Measurements from ENCODE around the gene KCNQ2.

KCNQ2 gene

GRCh38 chr20:63402181-63402859 lies 70.1 kb downstream of the KCNQ2 start:
- no peaks in the 10 kb centered on the region for H3K9me2 ChIP-seq (replicated peaks; ENCODE audit: insufficient read depth, low read length)
- no peak for TF ChIP-seq EZH2phosphoT487 (conservative IDR thresholded peaks at IDR 0.05; ENCODE audit: low read length)
- no peak for TF ChIP-seq CTCF (IDR thresholded peaks at IDR 0.05; ENCODE audit: insufficient read depth, low read length, poor library complexity, severe bottlenecking)
- H3K27ac ChIP-seq (ENCODE audit: low read depth, low read length) = no peak overlapping the region
- no peak overlapping the region for H3K4me3 ChIP-seq (ENCODE audit: insufficient read depth, low read length, poor library complexity, severe bottlenecking)
- H3K4me2 ChIP-seq (ENCODE audit: low read depth, low read length, poor library complexity, severe bottlenecking) = no peak overlapping the region
- no peak overlapping the region for H3K9ac ChIP-seq (ENCODE audit: low read length)
- H3K9me3 ChIP-seq (ENCODE audit: insufficient read depth, low read length) = no peaks in the 10 kb centered on the region
- H3F3A ChIP-seq (ENCODE audit: insufficient read depth) = no peaks in the 10 kb centered on the region
- no peaks in the 10 kb centered on the region for H3K79me2 ChIP-seq (ENCODE audit: insufficient read depth, low read length)
- H3K27me3 ChIP-seq (ENCODE audit: low read length) = no peaks in the 10 kb centered on the region
- no peak overlapping the region for H2AFZ ChIP-seq (ENCODE audit: low read depth, low read length, severe bottlenecking)
- no peaks in the 10 kb centered on the region for H3K36me3 ChIP-seq (ENCODE audit: low read length)
- H4K20me1 ChIP-seq (ENCODE audit: low read depth, low read length) = no peaks in the 10 kb centered on the region

GRCh38 chr20:63401384-63402110 lies 70.9 kb downstream of the KCNQ2 start:
- Histone ChIP-seq H2AFZ (ENCODE audit: low read depth, low read length, severe bottlenecking) (no peak overlapping the region), H3K9me2 (replicated peaks; ENCODE audit: insufficient read depth, low read length) (no peaks in the 10 kb centered on the region), H3K36me3 (ENCODE audit: low read length) (no peaks in the 10 kb centered on the region), H3K27me3 (ENCODE audit: low read length) (no peaks in the 10 kb centered on the region), H3K4me3 (ENCODE audit: insufficient read depth, low read length, poor library complexity, severe bottlenecking) (no peak overlapping the region), H3K27ac (ENCODE audit: low read depth, low read length) (no peak overlapping the region), H3K4me2 (ENCODE audit: low read depth, low read length, poor library complexity, severe bottlenecking) (no peak overlapping the region), H3K9ac (ENCODE audit: low read length) (no peak overlapping the region), H4K20me1 (ENCODE audit: low read depth, low read length) (no peaks in the 10 kb centered on the region), H3K79me2 (ENCODE audit: insufficient read depth, low read length) (no peaks in the 10 kb centered on the region), H3F3A (ENCODE audit: insufficient read depth) (no peaks in the 10 kb centered on the region), H3K9me3 (ENCODE audit: insufficient read depth, low read length) (no peaks in the 10 kb centered on the region)
- TF ChIP-seq CTCF (IDR thresholded peaks at IDR 0.05; ENCODE audit: insufficient read depth, low read length, poor library complexity, severe bottlenecking) = no peak
- no peak for TF ChIP-seq EZH2phosphoT487 (conservative IDR thresholded peaks at IDR 0.05; ENCODE audit: low read length)

DNA sequence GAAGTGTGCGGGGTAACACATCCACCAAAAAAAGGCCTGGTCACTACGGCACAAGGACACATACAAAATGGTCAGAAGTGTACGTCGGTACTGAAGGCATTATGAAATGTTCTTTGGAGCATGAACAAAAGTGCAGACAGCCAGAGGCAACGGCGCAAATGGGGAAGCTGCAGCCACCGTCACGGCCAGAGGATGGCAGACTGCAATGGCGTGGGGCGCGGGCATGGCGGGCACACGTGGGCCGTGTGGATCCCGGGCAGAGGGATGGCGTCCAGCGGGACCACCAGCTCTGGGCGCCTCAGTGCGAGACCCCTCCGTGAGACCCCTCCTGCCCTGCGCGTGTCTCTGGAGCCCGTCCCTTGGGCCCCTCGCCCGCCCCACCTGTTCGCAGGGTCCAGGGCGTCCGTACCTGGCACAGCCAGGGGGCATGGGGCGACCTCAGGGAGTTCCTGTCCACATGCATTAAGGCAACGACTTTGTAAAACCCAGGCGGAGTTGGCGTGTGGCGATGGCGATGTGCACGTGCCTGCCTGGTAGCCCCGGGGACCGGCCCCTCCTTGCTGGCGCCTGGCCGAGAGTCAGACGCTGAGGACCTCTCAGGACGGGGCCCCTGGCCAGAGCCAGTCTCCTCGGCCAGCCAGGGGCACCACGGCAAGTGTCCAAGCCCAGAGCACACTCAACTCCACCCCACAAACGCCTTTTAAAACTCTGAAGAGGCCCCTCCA lies 71.8 kb downstream of the KCNQ2 start:
- no peak overlapping the region for H3K27ac ChIP-seq (ENCODE audit: low read depth, low read length)
- no peak overlapping the region for H3K4me2 ChIP-seq (ENCODE audit: low read depth, low read length, poor library complexity, severe bottlenecking)
- H3K79me2 ChIP-seq (ENCODE audit: insufficient read depth, low read length) = no peaks in the 10 kb centered on the region
- H4K20me1 ChIP-seq (ENCODE audit: low read depth, low read length) = no peaks in the 10 kb centered on the region
- H3K4me3 ChIP-seq (ENCODE audit: insufficient read depth, low read length, poor library complexity, severe bottlenecking) = no peak overlapping the region
- no peaks in the 10 kb centered on the region for H3K9me3 ChIP-seq (ENCODE audit: insufficient read depth, low read length)
- H3K27me3 ChIP-seq (ENCODE audit: low read length) = no peaks in the 10 kb centered on the region
- H3K9me2 ChIP-seq (replicated peaks; ENCODE audit: insufficient read depth, low read length) = no peaks in the 10 kb centered on the region
- no peaks in the 10 kb centered on the region for H3K36me3 ChIP-seq (ENCODE audit: low read length)
- H3K9ac ChIP-seq (ENCODE audit: low read length) = no peak overlapping the region
- no peaks in the 10 kb centered on the region for H3F3A ChIP-seq (ENCODE audit: insufficient read depth)
- H2AFZ ChIP-seq (ENCODE audit: low read depth, low read length, severe bottlenecking) = no peak overlapping the region
- no peak for TF ChIP-seq EZH2phosphoT487 (conservative IDR thresholded peaks at IDR 0.05; ENCODE audit: low read length)
- TF ChIP-seq CTCF (IDR thresholded peaks at IDR 0.05; ENCODE audit: insufficient read depth, low read length, poor library complexity, severe bottlenecking) = no peak

Measured in SU-DHL-6 (cell line).